Activated CD4-positive, CD25-positive, alpha-beta regulatory T cell (primary cell): ENCODE measurements around the gene EML6.

Experiments used
- DNase-seq, 4 experiments: peaks; one replicate each; lab custom pipeline; 2025; lab: John Stamatoyannopoulos, UW

EML6 gene

DNA sequence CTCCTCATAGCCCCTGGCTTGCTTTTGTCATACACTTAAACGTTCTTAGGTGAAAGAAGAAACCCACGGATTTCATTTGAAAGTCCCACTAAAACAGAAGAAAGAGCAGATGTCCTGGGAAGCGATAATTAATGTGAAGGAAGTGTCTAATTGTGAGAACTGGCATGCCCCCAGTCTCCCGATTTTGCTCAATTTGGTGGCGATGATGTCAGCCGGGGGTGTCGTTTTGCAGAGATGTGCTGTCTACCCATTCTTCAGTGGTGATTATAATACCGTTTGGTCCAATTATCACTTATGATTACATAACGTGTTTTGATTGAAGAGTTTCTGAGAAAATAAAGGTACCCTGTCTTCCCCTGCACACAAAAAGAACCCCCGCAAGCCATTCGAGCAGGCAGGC is 223.7 kb downstream of the EML6 start:
- no peak for DNase-seq

GRCh38 chr2:54947646-54948045 is 224.2 kb downstream of the EML6 start:
- no peak for DNase-seq

- no peak for DNase-seq
Observed at GRCh38 chr2:54948120-54948519, 224.7 kb downstream of the EML6 start.

DNA sequence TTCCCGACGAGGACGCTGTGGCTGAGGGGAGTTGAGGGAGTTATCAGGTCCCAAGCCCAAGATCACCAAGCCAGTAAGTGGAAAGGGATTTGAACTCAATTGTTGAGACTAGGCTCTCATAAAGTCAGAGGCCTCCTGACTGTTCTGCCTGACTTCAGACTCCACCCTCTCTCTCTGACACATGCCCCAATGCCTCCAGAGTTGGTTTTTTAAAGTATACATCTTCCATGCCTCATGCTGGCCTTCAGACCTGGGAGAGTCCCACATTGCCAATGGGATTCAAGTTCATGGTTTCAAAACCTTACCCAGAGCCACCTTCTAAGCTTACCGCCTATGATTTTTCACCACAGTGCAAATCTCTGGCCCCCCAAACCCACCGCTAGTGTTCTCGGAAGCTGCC is 226.0 kb downstream of the EML6 start:
- no peak for DNase-seq

DNA sequence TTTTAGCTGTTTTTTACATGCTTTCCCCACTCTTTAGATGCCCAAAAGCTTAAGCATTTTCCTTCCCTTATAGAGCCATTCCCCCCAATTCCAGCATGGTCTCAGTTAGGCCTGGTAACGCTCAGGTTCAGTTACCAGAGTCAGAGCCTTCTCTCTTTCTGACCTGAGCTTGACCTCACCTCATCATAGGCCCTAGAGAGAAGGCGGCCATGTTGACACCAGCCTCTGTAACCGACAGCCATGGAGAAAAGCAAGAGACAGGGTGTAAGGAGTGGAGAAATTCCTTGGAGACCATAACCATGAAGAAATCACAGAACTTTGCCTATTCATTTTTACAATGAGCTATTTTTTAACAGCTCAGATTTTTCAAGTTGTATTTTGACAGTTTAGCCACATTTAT is 227.3 kb downstream of the EML6 start:
- no peak for DNase-seq

- DNase-seq: no peak
Observed at GRCh38 chr2:54952425-54952824, 229.0 kb downstream of the EML6 start.

GRCh38 chr2:54952978-54953456 is 229.6 kb downstream of the EML6 start:
- DNase-seq: no peak

DNA sequence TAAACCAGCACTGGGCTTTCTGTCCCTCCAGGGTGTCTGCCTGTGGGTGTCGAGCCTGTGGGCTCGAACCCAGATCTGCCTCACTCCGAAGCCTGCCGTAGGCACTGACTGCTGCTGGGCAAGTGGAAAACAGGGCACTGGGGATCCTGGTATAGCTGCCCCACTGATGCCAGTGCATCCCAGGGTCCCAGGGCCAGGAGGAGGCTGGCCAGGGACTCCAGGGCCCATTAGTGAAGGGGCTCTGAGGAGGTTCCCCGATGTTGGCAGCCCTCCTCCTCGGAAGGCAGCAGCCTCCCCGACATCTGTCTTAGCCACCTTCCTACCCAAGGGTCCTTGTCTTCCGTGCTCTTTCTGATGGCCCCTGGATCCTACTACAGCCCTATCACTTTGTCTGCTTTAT is 230.7 kb downstream of the EML6 start:
- no peak for DNase-seq

DNA sequence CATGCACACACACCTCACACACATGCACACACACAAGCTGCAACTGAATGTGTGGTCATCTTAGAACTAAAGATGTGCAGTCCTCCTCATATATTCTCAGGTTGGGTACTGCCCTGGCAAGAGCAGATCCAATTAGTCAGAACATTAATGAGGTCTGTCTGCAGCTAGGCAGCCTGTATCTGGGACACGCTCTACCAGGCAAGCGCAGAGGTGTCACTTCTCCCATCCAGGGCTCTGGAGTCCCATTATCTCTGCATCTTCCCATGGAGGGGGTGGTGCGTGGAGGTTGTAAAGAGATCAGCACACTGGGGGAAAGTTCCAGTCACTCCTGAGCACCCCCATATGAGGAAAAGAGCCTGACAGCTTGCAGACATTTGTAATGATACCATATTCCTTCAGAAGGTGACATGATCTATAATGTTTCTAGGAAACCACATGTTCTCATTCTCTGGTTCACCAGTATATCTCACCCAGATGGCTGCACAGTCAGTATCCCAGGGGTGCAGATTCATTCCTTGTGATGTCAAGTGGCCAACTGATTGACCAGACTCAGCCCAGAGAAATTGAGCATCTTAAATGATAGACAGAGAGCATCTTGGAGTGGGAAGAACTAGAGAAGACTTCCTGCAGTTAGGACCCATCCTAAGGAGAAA is 231.4 kb downstream of the EML6 start:
- no peak for DNase-seq

DNA sequence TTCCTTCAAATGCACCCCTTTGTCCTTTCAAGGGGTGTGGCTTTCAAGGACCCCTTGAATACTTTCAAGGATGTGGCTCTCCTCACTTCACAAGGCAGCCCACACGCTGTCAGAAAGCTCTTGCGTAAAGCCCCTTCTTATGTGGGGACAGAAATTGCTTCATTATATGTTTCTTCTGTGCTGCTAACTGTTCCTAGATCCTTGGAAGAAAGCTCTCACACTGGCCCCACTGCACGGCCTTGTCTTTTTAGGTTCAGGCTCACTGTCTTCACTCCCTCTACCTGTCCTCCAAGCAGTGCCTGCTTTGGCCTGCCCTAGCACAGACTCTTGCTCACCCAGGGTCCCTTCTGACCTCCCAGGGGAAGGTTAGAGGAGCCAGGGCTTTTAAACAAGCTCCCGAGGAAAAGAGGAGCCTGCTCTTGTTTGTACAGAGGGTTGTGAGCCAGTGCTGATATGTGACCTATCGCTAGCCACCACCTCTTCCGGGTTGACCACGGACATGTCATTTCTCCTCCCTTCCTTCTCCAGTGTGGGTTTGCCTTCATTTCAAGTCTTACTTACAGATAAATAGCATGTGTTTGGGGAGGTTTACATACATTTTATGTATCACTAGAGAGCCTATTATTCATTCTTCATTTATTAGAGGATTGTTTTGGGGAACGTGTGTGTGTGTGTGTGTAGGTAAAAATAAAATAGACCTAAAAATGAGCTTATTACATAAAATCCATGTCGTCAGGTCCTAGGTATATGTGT is 232.1 kb downstream of the EML6 start:
- DNase-seq: no peak

GRCh38 chr2:54956111-54956627 is 232.7 kb downstream of the EML6 start:
- no peak for DNase-seq

GRCh38 chr2:54957321-54957999 is 234.0 kb downstream of the EML6 start:
- DNase-seq: no peak

GRCh38 chr2:54958717-54959371 is 235.4 kb downstream of the EML6 start:
- no peak for DNase-seq

GRCh38 chr2:54960164-54960563 is 236.7 kb downstream of the EML6 start:
- no peak for DNase-seq

DNA sequence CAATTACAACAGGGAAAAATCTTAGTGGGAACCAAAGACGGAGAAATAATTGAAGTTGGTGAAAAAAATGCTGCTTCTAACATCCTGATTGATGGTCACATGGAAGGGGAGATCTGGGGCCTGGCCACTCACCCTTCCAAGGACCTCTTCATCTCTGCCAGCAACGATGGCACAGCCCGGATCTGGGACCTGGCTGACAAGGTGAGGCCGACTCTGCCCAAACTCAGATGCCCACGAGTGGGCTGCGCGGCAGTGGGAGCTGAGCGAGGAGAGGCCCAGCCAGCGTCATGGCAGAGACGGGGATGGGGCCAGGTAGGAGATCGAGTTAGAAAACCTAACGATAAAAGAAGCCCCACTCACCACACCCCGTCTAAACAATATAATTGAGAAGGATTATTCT is 239.0 kb downstream of the EML6 start:
- DNase-seq: no peak

DNA sequence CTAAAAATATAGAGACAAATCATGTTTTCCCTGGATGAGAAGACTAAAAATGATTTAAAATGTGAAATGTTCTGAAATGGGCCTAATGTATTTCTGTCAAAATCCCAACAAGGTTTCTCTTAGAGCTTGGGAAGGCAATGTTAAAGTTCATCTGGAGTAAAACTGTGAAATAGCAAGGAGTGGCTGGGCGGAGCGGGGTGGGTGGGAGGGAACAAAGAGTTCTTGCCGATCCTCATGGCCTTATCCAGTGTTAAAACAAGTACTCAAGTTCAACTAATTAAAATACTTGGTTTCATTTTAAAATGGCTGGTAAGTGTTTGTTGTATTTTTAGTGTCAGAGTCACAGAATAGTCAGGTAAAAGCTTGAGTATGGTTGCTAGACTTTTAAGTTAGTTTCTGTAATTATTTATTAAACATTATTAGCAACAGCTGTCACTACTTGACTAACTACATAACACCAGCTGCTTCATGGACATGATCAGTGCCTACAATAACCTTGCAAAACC is 239.5 kb downstream of the EML6 start:
- DNase-seq: no peak

GRCh38 chr2:54963476-54963875 is 240.0 kb downstream of the EML6 start:
- no peak for DNase-seq

DNA sequence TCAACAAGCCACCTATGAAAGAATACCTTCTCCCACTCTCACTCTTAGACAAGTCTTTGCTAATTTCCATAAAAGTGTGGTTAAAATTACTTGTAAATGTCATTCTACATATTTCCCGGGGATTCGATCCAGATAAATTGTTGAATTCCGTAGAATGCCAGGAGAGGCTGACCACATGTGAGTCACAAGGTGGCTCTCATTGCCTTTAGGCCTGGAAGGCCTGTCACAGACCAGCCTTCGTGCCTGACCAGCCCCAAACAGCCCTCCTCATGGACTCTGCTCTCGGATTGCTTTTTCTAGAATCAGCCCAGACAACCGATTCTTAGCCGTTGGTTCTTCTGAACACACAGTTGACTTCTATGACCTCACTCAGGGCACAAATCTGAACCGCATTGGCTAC is 240.8 kb downstream of the EML6 start:
- no peak for DNase-seq

DNA sequence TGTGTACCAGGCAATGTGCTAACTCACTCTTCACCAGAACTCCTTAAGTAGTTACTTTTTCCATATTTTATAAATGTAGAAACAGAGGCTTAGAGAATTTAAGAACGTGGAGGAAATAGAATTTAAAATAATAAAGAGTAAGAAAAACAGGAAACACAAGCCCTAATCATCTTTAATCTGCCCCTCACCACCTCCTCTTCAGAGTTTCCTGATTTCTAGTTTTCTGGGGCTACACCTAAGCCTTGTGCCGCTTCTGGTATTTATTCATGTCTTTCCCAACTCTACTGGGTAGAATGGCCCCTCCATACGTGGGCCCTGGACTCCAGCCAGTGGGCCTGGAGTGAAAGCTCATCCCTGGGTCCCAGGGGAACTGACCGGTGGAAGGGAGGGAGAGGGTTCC is 241.4 kb downstream of the EML6 start:
- DNase-seq: no peak

- no peak for DNase-seq
Observed at GRCh38 chr2:54965425-54965824, 242.0 kb downstream of the EML6 start.

- no peak for DNase-seq
Observed at GRCh38 chr2:54966165-54966832, 242.8 kb downstream of the EML6 start.

DNA sequence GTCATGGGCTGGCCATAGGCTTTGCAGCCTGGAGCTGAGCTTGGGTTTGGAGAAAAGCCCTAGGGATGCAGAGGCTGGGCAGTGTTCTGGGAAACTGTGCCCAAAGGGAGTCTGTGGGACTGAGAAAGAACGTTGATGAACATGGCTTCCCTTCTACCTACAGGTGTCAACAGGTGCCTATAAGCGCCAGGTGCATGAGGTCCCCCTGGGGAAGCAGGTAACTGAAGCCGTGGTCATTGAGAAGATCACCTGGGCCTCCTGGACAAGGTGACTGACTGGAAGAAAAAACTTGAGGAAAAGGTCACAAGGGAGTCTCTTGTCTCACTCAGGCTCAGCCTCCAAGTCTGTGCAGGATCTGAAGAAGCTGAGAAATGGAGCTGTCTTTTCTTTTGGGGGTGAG is 243.4 kb downstream of the EML6 start:
- no peak for DNase-seq
